C4-2B (cell line): ENCODE data around the gene DNAH17.

Experiments used
- ZFX ChIP-seq: fragments of 450-650 bp; IDR thresholded peaks from 2 replicates; pipeline ENCODE4 v1.6.1; 2017
- TF ChIP-seq, protein P1 (sequence below): fragments of 450-650 bp; conservative IDR thresholded peaks from 2 replicates; pipeline ENCODE4 v1.5.1; 2017; ENCODE audit warnings: mild to moderate bottlenecking

DNA sequence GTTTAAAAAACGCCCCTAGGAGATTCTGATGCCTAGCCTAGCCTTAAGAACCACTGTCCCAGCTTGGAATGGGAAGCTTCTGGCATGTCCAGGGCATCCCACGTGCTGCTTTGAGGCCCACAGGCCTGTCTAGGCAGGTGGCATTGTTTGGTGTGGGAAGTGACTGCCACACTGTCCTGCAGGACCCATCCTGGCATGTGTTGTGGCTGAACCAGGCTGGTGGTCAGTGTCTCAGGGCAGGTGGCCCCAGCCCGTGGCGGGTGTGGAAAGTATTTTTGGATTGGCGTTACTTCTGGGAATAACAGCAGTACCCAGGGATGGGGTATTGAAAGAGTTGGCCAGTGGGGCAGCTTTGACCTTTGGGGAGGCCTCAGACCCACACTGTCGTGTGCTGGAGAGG is 170.8 kb downstream of the DNAH17 start:
- TF ChIP-seq, protein P1, sequence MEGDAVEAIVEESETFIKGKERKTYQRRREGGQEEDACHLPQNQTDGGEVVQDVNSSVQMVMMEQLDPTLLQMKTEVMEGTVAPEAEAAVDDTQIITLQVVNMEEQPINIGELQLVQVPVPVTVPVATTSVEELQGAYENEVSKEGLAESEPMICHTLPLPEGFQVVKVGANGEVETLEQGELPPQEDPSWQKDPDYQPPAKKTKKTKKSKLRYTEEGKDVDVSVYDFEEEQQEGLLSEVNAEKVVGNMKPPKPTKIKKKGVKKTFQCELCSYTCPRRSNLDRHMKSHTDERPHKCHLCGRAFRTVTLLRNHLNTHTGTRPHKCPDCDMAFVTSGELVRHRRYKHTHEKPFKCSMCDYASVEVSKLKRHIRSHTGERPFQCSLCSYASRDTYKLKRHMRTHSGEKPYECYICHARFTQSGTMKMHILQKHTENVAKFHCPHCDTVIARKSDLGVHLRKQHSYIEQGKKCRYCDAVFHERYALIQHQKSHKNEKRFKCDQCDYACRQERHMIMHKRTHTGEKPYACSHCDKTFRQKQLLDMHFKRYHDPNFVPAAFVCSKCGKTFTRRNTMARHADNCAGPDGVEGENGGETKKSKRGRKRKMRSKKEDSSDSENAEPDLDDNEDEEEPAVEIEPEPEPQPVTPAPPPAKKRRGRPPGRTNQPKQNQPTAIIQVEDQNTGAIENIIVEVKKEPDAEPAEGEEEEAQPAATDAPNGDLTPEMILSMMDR: no peak
- no peak for TF ChIP-seq ZFX
